SU-DHL-6 (cell line): Measurements from ENCODE around the gene CARMIL3.

Experiments
- CTCF ChIP-seq: fragments of 200-600 bp; sonication (generic); IDR thresholded peaks from one replicate; pipeline ENCODE4 v1.5.1; 2017; ENCODE audit warnings: antibody characterized with exemption, mild to moderate bottlenecking, low read length, moderate library complexity; ENCODE audit not compliant: insufficient read depth, poor library complexity, severe bottlenecking
- EZH2phosphoT487 ChIP-seq: fragments of 200-600 bp; sonication (generic), shearing (Covaris generic); conservative IDR thresholded peaks from 2 replicates; pipeline ENCODE4 v1.6.1; 2018; ENCODE audit warnings: mild to moderate bottlenecking, antibody characterized with exemption, low read length, moderate library complexity, mixed read lengths

DNA sequence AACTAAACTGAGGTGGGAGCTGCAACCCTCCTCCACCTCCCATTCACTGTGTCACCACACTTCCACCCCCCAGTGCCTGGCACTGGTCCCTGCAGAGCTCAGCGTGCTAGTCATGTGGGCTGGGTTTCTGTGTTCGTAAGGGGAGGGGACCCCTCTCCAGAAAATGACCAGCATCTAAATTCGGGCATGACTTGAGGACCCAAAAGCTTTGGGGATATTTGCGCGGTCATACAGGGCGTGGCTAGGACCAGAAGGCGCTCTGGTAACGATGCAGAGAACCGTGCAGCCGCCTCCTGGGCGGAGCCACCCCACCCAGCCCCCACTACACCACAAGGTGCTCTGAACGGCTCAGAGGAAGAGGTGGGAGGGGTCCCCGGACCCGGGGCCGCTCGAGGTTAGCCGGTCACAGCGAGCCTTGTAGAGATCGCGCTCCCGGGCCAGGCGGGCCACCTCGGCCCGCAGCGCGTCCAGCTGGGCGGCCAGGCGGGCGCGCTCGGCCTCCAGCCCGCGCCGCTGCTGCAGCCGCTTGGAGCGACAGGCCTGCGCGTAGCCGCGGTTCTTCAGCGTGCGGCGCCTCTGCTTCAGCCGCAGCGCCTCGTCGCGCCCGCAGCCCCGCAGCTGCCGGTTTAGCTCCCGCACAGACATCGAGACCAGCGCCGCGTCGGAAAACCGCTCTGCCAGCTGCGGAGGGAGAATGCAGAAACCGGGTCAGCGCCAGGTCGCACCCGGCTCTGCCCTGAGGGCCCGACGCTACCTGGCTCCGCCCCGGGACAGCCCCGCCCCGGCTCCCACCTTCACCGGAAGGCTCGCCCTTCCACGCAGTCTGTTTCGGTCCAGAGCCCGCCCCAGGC, 29.3 kb downstream of the CARMIL3 start:
- TF ChIP-seq CTCF: no peak
- TF ChIP-seq EZH2phosphoT487: no peak
